NCI-H128 (cell line): ENCODE results near the gene PCGF3.
"Not testable (repeated sequence)": the region's sequence is repeated elsewhere in the genome, so short reads cannot be mapped to it uniquely, and the experiment has no call there.

Source experiments
- DNase-seq: peaks from one replicate; lab custom pipeline; 2025; ENCODE audit not compliant: unreplicated experiment; lab: John Stamatoyannopoulos, UW

PCGF3 gene

DNA sequence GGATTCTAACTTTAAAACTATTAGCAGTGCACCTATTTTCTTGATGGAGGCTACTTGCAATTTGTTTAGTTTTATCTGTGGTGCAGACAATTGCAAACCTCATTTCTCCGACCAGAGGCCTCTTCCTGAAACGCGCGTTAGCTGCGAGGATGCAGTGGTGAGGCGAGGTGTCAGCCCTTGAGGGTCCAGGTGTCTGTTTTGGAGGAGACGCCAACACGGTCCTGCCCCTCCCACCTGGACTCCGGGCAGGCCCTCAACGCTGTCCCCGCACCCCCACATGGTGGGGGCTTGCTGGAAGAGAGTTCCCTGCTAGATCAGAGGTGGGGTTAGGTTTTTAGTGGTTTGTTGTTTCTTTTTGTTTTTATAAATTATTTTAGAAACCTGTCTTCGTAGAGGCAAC is 34.4 kb downstream of the PCGF3 start:
- no peak for DNase-seq

DNA sequence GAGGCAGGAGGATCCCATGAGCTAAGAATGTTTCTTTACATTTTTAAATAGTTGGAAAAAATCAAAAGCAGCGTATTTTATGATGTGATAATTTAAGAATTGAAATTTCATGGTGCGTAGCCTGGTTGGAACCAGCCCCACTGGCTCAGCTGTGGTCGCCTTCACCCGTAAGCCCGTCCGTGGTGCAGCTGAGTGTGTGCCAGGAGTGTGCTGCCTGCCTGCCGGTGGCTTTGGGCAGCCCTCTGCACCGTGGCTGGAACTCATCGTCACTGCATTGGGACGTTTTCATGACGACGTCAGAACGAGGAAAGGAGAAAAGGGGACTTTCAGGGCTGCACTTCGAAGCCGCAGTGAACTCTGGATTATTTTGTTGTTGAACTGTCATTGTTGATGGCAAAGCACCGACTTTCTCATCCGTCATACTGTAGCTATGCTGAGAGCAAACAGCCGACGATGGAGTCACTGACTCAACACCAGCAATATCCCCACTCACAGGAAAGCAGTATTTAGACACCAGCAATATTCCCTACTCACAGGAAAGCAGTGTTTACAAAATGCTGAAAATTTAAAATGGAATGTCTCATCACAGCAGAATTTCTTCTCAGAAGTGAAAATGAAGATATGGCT is 35.1 kb downstream of the PCGF3 start:
- no peak for DNase-seq

DNA sequence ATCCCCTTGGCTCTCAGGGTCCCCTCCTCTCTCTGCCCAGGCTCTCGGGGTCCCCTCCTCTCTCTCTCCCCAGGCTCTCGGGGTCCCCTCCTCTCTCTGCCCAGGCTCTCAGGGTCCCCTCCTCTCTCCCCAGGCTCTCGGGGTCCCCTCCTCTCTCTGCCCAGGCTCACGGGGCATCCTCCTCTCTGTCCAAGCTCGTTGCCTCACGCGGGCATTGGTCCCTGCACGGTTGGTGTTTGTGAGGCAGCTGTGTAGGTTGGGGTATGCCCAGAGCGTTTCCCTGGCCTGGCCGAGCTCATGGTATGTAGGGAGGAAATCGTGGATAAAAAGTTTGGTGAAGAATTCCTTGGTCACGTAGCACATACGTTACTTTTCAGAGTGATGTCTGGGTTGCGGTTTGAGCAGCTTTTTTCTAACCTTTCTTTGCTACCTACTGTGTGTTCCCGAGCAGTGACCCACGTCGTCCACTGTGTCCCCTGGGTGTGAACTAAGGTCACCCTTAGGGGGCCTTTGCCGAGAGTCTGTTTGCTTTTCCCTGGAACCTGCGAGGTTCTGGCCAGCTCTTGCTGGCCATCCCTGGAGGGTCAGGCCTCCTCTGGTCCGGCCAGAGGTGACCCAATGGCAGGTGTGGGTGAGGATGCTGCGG is 36.6 kb downstream of the PCGF3 start:
- DNase-seq = no peak

DNA sequence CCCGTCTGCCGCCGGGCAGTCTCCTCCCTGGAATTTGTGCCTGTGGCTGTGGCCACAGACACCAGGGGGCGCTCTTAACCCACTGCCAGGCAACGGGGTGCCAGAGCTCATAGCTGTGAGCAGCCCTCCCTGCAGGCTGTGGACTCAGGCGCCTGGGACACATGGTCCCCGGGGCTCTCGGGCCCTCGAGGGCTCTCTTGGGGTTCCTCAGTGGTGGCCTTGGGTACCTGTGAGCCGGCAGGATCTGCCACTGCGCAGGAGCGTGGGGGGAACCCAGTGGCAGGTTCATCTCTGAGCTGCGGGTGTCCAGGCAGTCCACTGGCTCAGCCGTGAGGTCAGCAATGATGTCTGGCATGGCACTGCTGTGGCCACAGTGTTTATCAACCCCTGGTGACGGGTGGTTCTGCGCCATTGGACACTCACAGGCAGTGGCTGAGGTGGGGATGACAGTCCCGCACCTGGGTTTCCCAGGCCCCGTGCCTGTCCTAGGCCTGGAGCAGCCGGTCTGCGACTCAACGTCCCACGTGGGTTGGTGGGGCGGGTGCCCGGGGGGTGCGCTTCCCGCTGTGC is 37.2 kb downstream of the PCGF3 start:
- no peak for DNase-seq

DNA sequence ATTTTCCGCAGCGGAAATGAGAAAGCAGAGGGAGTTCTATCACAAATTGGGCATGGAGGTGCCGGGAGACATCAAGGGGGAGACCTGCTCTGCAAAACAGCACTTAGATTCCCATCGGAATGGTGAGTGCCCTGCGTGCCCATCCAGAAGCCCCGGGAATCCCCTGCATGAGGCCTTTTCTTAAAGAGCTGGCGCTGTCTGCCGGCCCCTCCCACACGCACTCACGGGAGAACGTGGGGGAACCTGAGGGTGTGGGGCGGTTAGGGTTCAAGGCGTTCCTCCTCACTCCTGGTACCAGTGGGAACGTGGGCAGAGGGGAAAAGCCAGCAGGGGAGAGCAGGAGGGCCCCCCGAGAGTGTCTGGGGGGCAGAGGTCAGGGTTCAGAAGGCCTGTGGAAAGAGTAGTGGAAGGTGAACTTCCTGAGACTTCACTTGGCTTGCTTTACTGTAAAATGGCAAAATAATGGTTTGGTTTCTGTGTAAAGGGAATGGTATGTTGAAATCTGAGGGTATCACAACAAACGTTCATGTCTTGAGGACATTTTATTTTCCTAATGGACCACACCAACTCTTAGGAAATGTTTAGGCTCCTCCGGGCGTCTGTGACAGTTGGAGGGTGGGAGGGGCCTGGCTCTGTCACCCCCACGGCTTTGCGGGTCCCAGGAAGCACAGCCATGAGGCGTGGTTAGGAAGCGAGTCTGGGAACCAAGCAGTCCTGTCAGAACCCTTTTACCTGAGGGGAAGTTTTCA is 38.0 kb downstream of the PCGF3 start:
- DNase-seq = no peak

DNA sequence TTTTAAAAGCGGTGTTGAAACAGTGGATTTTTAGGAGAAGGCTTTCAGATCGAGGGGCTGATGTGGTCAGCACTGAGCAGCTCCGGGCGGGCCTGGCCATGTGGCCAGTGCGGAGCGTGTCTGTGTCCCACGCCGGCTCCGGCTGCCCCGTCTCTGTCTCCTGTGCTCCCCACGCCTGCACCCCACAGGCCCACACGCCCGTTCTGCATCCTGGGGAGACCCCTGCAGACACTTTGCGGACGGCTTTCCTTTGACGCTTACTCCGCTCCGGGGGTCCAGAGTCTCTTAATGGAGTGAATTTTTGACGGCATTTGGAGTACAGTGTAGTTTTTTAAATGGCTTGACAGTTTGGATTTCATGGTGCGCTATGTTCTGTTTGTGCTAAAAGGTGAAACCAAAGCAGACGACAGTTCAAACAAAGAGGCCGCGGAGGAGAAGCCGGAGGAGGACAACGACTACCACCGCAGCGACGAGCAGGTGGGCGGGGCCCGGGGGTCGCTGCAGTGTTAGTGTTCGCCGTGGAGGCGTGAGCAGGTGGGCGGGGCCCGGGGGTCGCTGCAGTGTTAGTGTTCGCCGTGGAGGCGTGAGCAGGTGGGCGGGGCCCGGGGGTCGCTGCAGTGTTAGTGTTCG is 38.7 kb downstream of the PCGF3 start:
- no peak for DNase-seq

DNA sequence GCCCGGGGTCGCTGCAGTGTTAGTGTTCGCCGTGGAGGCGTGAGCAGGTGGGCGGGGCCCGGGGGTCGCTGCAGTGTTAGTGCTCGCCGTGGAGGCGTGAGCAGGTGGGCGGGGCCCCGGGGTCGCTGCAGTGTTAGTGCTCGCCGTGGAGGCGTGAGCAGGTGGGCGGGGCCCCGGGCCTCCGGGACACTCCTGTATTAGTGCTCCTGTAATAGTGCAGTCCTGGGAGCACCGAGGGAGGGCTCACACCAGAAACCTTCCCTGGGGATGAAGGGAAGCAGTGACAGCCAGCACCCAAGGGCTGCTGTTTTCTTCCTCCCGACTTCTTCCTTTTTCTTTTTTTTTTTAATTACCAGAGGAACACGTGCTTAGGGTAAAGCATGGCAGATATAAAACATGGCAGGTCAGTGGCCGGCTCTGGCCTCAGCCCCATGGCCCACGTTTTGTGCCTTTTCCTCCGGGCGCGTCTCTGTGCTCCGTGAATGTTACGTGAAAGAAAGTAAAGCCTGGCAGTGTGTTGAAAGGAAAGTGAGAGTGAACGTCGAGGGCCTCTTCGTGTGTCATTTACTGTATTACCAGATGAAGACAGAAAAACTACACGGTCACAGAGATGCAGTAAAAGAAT is 42.0 kb downstream of the PCGF3 start:
- no peak for DNase-seq

DNA sequence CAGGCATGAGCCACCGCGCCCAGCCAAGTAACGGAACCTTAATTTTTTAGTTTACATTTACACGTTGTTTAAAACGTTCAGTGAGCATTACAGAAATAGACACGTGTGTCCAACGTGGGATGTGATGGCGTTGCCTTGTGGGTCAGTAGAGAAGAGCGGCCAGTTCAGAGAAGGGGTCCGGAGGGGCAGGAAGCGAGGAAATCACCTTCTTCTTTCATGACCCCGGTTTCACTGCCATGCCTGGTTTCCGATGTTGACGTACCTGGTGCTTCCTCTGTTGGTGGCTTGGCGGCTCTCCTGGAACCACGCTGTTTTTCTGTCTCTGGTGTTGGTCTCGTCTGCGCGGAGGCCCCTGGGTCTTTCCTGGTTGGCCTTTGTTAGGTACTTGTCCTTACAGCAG is 42.8 kb downstream of the PCGF3 start:
- DNase-seq = no peak

- DNase-seq = no peak
Measured at GRCh38 chr4:749698-750666, 44.4 kb downstream of the PCGF3 start.

DNA sequence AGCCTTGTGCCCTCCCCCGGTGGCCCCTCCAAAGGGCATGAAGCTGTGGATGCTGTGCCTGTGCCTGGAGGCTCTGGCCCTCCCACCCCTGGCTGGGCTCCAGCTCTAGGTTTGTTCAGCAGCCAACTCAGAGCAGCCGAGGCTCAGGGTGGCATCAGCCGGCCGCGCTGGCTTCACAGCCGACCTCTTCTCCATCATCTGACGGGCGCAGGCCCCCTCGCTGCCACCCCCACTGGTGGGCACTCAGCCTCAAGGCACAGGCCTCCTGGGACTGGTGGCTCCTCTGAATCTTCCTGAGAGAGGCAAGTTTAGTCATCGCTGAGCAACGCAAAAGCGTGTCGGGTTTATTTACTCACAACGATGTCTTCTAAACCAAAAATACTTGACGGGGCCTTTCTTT is 46.0 kb downstream of the PCGF3 start:
- no peak for DNase-seq

- no peak for DNase-seq
Measured at GRCh38 chr4:752196-752861, 46.7 kb downstream of the PCGF3 start.

- not testable (repeated sequence) for DNase-seq
Measured at GRCh38 chr4:753186-753585, 47.6 kb downstream of the PCGF3 start.

DNA sequence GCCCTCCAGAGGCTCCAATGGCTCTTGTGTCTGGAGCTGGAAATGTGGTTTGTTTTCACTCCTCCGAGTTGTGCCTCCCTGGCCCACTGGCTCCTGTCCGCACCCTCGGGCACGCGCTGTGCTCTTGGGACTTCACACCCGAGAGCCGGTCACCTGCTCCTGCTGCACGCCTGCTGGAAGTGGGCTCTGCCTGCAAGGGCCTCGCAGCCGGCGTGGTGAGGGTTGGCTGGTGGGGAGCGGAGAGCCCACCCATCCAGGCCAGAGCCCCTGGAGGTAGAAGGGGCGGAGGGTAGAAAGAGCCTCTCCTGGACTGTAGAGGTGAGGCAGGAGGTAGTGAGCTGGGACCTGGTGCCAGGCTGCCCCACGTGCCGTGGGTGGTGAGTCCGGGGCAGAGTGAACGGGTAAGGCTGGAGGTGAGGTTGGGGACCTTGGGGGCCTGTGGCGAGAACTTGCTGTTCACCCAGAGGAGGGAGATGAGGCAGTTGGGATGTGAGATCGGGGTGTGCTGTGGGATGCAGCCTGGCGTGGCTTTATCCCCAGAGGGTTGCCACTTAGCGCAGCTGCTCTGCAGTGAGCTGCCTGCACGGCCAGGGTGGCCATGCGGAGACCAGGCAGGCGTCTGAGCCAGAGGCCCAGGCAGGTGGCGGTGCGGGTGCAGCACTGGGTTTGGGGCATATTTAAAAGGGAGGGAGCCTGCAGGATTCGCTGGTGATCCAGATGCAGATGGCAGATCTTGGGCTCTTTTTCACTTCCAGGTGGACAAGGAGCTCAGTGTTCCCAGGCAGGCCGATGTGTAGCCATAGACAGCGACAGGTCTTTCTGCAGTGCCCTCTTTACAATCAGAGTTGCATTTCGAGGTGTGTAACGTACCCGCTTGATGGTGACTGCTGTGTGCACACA is 48.8 kb downstream of the PCGF3 start:
- DNase-seq = no peak

- no peak for DNase-seq
Measured at GRCh38 chr4:757111-757510, 51.5 kb downstream of the PCGF3 start.

DNA sequence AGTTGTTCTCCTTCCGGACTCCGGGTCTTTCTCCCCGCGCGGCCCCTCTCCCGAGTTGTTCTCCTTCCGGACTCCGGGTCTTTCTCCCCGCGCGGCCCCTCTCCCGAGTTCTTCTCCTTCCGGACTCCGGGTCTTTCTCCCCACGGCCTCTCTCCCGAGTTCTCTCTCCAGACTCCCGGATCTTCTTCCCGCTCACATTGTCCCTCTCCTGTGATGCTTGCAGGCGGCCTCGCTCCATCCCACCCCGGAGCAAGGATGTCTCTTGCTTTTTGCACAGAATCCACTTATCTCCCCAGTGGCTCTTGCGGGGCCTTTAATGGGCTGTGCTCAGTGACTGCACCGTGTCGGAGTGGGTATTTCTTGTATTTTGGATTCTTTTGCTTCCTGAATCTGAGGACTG is 54.2 kb downstream of the PCGF3 start:
- not testable (repeated sequence) for DNase-seq

DNA sequence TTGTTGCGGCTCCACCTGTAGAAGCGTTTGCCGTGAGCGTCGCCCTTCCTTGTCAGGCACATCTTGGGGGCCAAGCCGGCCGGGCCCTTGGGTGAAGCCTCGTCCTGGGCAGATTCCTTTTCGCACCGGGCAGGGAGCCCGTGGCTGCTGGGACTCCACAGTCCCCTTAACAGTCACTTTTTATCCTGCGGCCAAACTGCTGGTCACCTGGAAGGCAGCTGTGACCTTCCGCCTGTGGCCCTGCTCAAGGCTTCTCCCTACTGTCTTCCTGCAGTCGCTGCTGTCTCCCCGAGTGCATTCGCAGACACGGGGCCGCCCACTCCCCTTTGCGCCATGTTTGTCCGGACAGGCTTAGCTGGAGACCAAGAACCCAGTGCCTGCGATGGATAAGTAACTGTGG is 55.0 kb downstream of the PCGF3 start:
- DNase-seq = no peak

GRCh38 chr4:761086-761485 is 55.5 kb downstream of the PCGF3 start:
- DNase-seq = no peak

- no peak for DNase-seq
Measured at GRCh38 chr4:761739-762138, 56.1 kb downstream of the PCGF3 start.
